H1 (cell line): ENCODE data around the gene SLC30A2. TPM values are rescaled to one million over a fixed set of nuclear protein-coding genes. Genes with fewer than 3 reads are reported as not detected.

Experiments used
- POLR2AphosphoS5 ChIP-seq: IDR thresholded peaks from 2 replicates; pipeline ENCODE4 v1.6.1; 2011; ENCODE audit warnings: low read depth, low read length
- polyA plus RNA-seq, 7 experiments: library from polyadenylated mRNA; depleted of rRNA in 3 of 7; stranded (reverse) in 5 of 7; unstranded in 2 of 7; fragments of >200 nt in 5 of 7; fragments of 200-250 nt in 2 of 7; gene quantifications; 1 replicate in 5 of 7; 2 replicates in 1 of 7; 4 replicates in 1 of 7; pipeline versions ENCODE4 v1.2.1 to v1.2.3, GENCODE V29; 2011 to 2013; ENCODE audit warnings: missing spikeins in 2 of 7, mixed read lengths in 2 of 7
- total RNA-seq: library from RNA; stranded (reverse); fragmentation: NEBNext Ultra II Directional; extraction: Animal tissue kit (Norgen Biotek cat#: 25700); gene quantifications from 2 replicates; pipeline ENCODE4 v1.2.1, GENCODE V29; 2021

The SLC30A2 gene
- total and polyA plus RNA-seq, 2 of the 8 experiments (the other 6 are each of a cell fraction or from before 2014, with no cell fraction given) = 0.19 to 0.76 TPM

GRCh38 chr1:26058052-26058595 lies 12.2 kb upstream of the SLC30A2 start (continued):
- TF ChIP-seq POLR2AphosphoS5 = no peak
